CD4-positive, alpha-beta T cell treated with Interferon gamma for 1 hour (primary cell): ENCODE measurements around the gene EYS.

ENCODE experiments used
- DNase-seq: peaks from one replicate; pipeline ENCODE4 v3.0.0-alpha.2; 2020

Gene EYS

GRCh38 chr6:63676412-63677114, 2030.5 kb downstream of the EYS start:
- DNase-seq = no peak

GRCh38 chr6:63675138-63675537, 2031.9 kb downstream of the EYS start:
- no peak for DNase-seq

GRCh38 chr6:63674635-63675034, 2032.4 kb downstream of the EYS start:
- DNase-seq = no peak

DNA sequence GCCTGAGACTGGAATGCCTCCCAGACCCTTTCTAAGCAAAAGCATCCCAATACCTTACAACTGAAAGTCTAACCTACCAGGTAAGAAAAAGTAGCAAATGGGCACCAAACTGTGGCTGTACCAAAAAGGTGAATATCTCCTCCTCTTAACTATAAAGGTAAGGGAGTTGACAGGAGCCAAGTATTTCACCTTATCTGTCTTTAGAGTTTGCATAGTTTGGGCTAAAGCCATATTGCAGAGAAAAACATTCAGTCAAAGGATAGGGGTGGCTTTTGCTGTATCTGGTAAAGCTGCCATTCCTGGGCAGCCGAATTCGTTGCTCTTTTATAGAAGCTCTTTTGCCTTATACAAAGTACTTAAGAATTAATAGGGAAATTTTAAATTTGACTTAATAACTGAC, 2033.3 kb downstream of the EYS start:
- DNase-seq = no peak

- DNase-seq = no peak
Observed at GRCh38 chr6:63672582-63673129, 2034.4 kb downstream of the EYS start.

- DNase-seq = no peak
Observed at GRCh38 chr6:63671098-63671754, 2035.8 kb downstream of the EYS start.
